Measurements from ENCODE around the gene ABCC10. TPM values are rescaled to one million over a fixed set of nuclear protein-coding genes. Genes with fewer than 3 reads are reported as not detected.
"Not testable (repeated sequence)": the region's sequence is repeated elsewhere in the genome, so short reads cannot be mapped to it uniquely, and the experiment has no call there.

Gene ABCC10
- total RNA-seq, 1 donor from 2014 or later: 22.8 TPM

DNA sequence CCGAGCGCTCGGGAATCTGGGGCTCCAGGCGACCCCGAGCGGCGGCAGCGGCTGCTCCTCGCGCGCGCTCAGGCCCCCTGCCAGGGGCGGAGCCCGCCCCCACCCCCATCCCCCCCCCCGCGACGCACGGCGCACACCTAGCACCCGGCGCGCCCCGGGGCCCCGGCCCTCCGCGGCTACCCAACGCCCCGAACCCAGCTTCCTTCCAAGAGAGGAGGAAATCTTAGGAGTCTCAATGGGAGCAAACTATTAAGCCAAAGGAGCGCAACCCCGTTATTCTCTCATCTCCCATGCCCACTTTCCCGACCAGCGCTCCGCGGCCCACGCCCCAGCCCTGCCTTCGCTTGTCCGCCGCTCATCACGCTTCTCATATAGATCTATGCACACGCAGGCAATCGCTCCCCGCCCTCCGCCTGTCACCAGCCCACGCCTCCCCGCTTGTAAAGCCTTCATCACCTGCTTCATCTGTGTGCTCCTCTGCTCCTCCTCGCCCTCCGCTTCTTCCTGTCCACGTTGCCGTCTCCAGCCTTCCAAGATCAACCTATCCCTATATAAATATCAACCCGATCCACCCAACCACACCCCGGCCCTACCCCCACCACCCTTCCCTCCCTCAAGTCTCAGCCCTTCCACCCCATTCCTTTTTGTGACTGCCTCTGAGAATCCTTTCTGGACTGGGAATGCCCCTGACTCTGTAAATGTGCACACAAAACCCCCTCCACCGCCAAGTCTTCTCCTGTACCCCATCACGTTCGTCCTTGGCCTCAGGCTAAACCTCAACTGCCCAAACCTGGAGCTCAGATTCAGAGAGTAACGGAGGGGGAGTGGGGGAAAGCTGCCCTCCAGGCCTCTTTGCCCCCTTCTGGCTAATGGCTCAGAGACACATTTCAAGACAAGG is 28.4 kb downstream of the ABCC10 start, which contains the start of gene DLK2:
DLK2 (minus strand) TSS at position 18 of the 898 bp plus-strand sequence. CDS start 723 bp downstream, outside the sequence.
- H3K4me3 ChIP-seq: peak within 1 kb of the TSS; percentile 52 to 55
- no peaks in the 10 kb centered on the region for H3K27me3 ChIP-seq
- TF ChIP-seq POLR2AphosphoS5 (IDR thresholded peaks at IDR 0.05; ENCODE audit: insufficient read depth in 1 of 2, low read depth in 1 of 2) (peak in 1 of 2 donors; percentile 10), POLR2A (IDR thresholded peaks at IDR 0.05) (no peak)
- TF ChIP-seq, protein P1, sequence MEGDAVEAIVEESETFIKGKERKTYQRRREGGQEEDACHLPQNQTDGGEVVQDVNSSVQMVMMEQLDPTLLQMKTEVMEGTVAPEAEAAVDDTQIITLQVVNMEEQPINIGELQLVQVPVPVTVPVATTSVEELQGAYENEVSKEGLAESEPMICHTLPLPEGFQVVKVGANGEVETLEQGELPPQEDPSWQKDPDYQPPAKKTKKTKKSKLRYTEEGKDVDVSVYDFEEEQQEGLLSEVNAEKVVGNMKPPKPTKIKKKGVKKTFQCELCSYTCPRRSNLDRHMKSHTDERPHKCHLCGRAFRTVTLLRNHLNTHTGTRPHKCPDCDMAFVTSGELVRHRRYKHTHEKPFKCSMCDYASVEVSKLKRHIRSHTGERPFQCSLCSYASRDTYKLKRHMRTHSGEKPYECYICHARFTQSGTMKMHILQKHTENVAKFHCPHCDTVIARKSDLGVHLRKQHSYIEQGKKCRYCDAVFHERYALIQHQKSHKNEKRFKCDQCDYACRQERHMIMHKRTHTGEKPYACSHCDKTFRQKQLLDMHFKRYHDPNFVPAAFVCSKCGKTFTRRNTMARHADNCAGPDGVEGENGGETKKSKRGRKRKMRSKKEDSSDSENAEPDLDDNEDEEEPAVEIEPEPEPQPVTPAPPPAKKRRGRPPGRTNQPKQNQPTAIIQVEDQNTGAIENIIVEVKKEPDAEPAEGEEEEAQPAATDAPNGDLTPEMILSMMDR (IDR thresholded peaks at IDR 0.05): no peak
- intact Hi-C loops (cut with DNase I): no loop called here
- H3K4me1 ChIP-seq: peaks cover 18% of the 10 kb centered on the region
- no peak for DNase-seq (ENCODE audit: extremely low spot score in 2 of 2)
- peaks cover 0 to 7% of the 10 kb centered on the region in 2 donors for H3K36me3 ChIP-seq
- H3K9me3 ChIP-seq: no peaks in the 10 kb centered on the region
- peak within 1 kb of the TSS; percentile 49 for H3K27ac ChIP-seq

DNA sequence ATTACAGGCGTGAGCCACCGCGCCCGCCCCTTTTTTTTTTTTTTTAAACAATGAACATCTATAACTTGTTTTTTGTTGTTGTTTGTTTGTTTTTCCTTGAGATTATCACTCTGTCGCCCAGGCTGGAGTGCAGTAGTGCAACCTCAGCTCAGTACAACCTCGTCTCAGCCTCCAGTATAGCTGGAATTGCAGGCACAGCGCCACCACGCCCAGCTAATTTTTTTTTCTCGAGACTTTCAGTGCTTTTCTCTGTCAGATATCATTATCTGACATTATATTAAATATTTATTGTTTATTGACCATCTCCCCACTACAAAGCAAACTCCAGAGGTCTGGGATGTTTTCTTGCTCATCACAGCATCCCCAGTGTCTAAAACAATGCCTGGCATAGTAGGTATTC is 30.3 kb downstream of the ABCC10 start:
- intact Hi-C loops (cut with DNase I): no loop called here
- no peak overlapping the region for H3K27ac ChIP-seq
- peaks cover 18% of the 10 kb centered on the region for H3K4me1 ChIP-seq
- no peaks in the 10 kb centered on the region for H3K27me3 ChIP-seq
- H3K4me3 ChIP-seq: no peak overlapping the region
- no peaks in the 10 kb centered on the region for H3K9me3 ChIP-seq
- no peak for TF ChIP-seq POLR2AphosphoS5 (IDR thresholded peaks at IDR 0.05; ENCODE audit: insufficient read depth in 1 of 2, low read depth in 1 of 2)
- no peak for TF ChIP-seq POLR2A (IDR thresholded peaks at IDR 0.05)
- TF ChIP-seq, protein P1 (IDR thresholded peaks at IDR 0.05): no peak
- no peaks in the 10 kb centered on the region for H3K36me3 ChIP-seq
- no peak for DNase-seq (ENCODE audit: extremely low spot score in 2 of 2)

DNA sequence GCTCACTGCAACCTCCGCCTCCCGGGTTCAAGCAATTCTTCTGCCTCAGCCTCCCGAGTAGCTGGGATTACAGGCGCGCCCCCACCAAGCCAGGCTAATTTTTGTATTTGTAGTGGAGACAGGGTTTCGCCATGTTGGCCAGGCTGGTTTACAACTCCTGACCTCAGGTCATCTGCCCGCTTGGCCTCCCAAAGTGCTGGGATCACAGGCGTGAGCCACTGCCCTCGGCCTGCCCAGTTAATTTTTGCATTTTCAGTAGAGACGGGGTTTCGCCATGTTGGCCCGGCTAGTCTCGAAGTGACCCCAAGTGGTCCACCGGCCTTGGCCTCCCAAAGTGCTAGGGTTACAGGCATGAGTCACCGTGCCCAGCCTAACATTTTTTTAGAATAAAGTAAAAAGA is 30.8 kb downstream of the ABCC10 start:
- H3K9me3 ChIP-seq; H3K27ac ChIP-seq; intact Hi-C loops (cut with DNase I); H3K4me3 ChIP-seq; H3K36me3 ChIP-seq; H3K27me3 ChIP-seq; DNase-seq (ENCODE audit: extremely low spot score in 2 of 2): not testable (repeated sequence)
- H3K4me1 ChIP-seq: peaks cover 18% of the 10 kb centered on the region

DNA sequence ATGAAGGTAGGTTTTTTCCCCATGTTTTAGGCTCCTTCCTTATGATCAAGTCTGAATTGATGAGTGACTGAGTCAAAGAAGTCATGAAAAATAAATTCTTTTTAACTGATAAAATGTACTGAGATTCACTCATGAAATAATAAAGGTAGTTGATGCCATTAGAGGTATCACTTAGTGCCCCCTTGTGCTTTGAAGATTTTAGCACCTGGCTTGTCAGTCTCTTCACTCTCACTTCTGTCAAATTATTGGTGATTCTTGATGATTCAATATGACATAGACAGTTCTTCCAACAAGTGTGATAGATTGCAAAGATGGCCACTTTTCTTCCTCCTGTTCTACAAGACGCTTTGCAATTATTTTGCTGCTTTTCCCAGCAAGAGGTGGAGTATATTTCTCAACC is 32.2 kb downstream of the ABCC10 start:
- TF ChIP-seq POLR2AphosphoS5 (IDR thresholded peaks at IDR 0.05; ENCODE audit: insufficient read depth in 1 of 2, low read depth in 1 of 2): no peak
- no peak for TF ChIP-seq POLR2A (IDR thresholded peaks at IDR 0.05)
- TF ChIP-seq, protein P1 (IDR thresholded peaks at IDR 0.05): no peak
- Histone ChIP-seq H3K9me3 (no peaks in the 10 kb centered on the region), H3K27me3 (no peaks in the 10 kb centered on the region), H3K4me3 (no peak overlapping the region), H3K36me3 (no peaks in the 10 kb centered on the region), H3K27ac (no peak overlapping the region), H3K4me1 (peaks cover 14% of the 10 kb centered on the region)
- intact Hi-C loops (cut with DNase I): no loop called here
- no peak for DNase-seq (ENCODE audit: extremely low spot score in 2 of 2)

DNA sequence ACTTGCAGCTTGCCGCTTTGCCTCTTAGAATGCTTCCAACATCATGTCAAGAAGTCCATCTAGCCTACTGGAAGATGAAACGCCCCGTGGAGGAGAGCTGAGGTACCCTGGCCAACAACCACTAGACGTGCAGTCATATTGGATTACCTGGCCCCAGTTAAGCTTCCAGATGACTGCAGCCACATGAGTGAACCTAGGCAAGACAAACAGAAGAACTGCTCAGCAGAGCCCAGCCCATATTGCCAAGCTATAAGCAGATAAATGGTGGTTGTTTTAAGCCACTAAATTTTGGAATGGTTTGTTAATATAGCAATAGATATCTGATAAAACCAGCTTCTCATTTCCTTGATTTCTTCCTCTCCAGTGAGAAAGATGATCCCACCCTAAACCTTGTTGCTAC is 32.7 kb downstream of the ABCC10 start:
- intact Hi-C loops (cut with DNase I): no loop called here
- no peak for DNase-seq (ENCODE audit: extremely low spot score in 2 of 2)
- Histone ChIP-seq H3K27ac (no peak overlapping the region), H3K27me3 (no peaks in the 10 kb centered on the region), H3K4me3 (no peak overlapping the region), H3K36me3 (no peaks in the 10 kb centered on the region), H3K4me1 (peaks cover 9% of the 10 kb centered on the region), H3K9me3 (no peaks in the 10 kb centered on the region)
- TF ChIP-seq POLR2AphosphoS5 (IDR thresholded peaks at IDR 0.05; ENCODE audit: insufficient read depth in 1 of 2, low read depth in 1 of 2): no peak
- TF ChIP-seq POLR2A (IDR thresholded peaks at IDR 0.05): no peak
- TF ChIP-seq, protein P1 (IDR thresholded peaks at IDR 0.05): no peak
